HEK293T (cell line): ENCODE results near the gene MTERF4.

Source experiments
- CTCF ChIA-PET: fragments of 350-600 bp; formaldehyde crosslinking; extraction: SDS; loops from one replicate; lab custom pipeline; 2021; ENCODE audit warnings: antibody characterized with exemption, inconsistent platforms; lab: Yijun Ruan, JAX
- POLR2A ChIA-PET: fragments of 350-600 bp; formaldehyde crosslinking; extraction: SDS; loops from one replicate; lab custom pipeline; 2020; ENCODE audit warnings: antibody characterized with exemption, inconsistent platforms; lab: Yijun Ruan, JAX
- DNase-seq: peaks from one replicate; pipeline ENCODE4 v3.0.0; 2012; ENCODE audit warnings: mixed read lengths; ENCODE audit errors: extremely low spot score
- ARNT ChIP-seq: fragments of 450-650 bp; IDR thresholded peaks from 2 replicates; pipeline ENCODE4 v1.6.1; 2017; ENCODE audit warnings: mild to moderate bottlenecking
- BHLHE40 ChIP-seq: fragments of 450-650 bp; IDR thresholded peaks from 2 replicates; pipeline ENCODE4 v1.6.1; 2016; ENCODE audit warnings: mild to moderate bottlenecking, moderate library complexity, borderline replicate concordance
- CTBP1 ChIP-seq: fragments of 450-650 bp; IDR thresholded peaks from 2 replicates; pipeline ENCODE4 v1.6.1; 2016; ENCODE audit warnings: borderline replicate concordance
- ELF4 ChIP-seq: fragments of 450-650 bp; IDR thresholded peaks from 2 replicates; pipeline ENCODE4 v1.6.1; 2017; ENCODE audit warnings: antibody characterized with exemption
- FOXA1 ChIP-seq: fragments of 450-650 bp; IDR thresholded peaks from 2 replicates; pipeline ENCODE4 v1.6.1; 2016; ENCODE audit warnings: mild to moderate bottlenecking
- FOXK2 ChIP-seq: fragments of 450-650 bp; IDR thresholded peaks from 2 replicates; pipeline ENCODE4 v1.6.1; 2016; ENCODE audit warnings: mild to moderate bottlenecking
- FOXM1 ChIP-seq: fragments of 450-650 bp; IDR thresholded peaks from 2 replicates; pipeline ENCODE4 v1.6.1; 2017; ENCODE audit warnings: mild to moderate bottlenecking, borderline replicate concordance
- HDGF ChIP-seq: fragments of 450-650 bp; IDR thresholded peaks from 2 replicates; pipeline ENCODE4 v1.6.1; 2017; ENCODE audit warnings: antibody characterized with exemption, borderline replicate concordance
- L3MBTL2 ChIP-seq: fragments of 450-650 bp; conservative IDR thresholded peaks from 2 replicates; pipeline ENCODE4 v1.6.1; 2016; ENCODE audit warnings: mild to moderate bottlenecking
- LEF1 ChIP-seq: fragments of 450-650 bp; IDR thresholded peaks from 2 replicates; pipeline ENCODE4 v1.6.1; 2017; ENCODE audit warnings: mild to moderate bottlenecking, borderline replicate concordance
- NFRKB ChIP-seq: fragments of 450-650 bp; IDR thresholded peaks from 2 replicates; pipeline ENCODE4 v1.6.1; 2016; ENCODE audit warnings: mild to moderate bottlenecking, moderate library complexity
- PKNOX1 ChIP-seq: fragments of 450-650 bp; IDR thresholded peaks from 2 replicates; pipeline ENCODE4 v1.6.1; 2016
- SP1 ChIP-seq: fragments of 450-650 bp; IDR thresholded peaks from 2 replicates; pipeline ENCODE4 v1.6.1; 2017
- SUZ12 ChIP-seq: fragments of 450-650 bp; IDR thresholded peaks from 2 replicates; pipeline ENCODE4 v1.6.1; 2016; ENCODE audit warnings: mild to moderate bottlenecking
- TARDBP ChIP-seq: fragments of 450-650 bp; IDR thresholded peaks from 2 replicates; pipeline ENCODE4 v1.6.1; 2016
- ZNF384 ChIP-seq: fragments of 450-650 bp; IDR thresholded peaks from 2 replicates; pipeline ENCODE4 v1.6.1; 2016

The MTERF4 gene

GRCh38 chr2:241050624-241051577 is 51.2 kb downstream of the MTERF4 start:
- ChIA-PET POLR2A (no interaction called here), CTCF (no interaction called here)
- TF ChIP-seq L3MBTL2 (no peak), HDGF (no peak), ZNF384 (no peak), ARNT (no peak), CTBP1 (no peak), FOXM1 (no peak), LEF1 (no peak), ELF4 (no peak), TARDBP (no peak), FOXA1 (no peak), NFRKB (no peak), SUZ12 (no peak), BHLHE40 (no peak), SP1 (no peak), PKNOX1 (no peak), FOXK2 (no peak)
- DNase-seq: no peak

GRCh38 chr2:241049739-241050623 is 52.1 kb downstream of the MTERF4 start:
- TF ChIP-seq TARDBP: no peak
- no peak for TF ChIP-seq BHLHE40
- no peak for TF ChIP-seq L3MBTL2
- TF ChIP-seq PKNOX1: no peak
- no peak for TF ChIP-seq FOXA1
- TF ChIP-seq FOXK2: no peak
- no peak for TF ChIP-seq ELF4
- no peak for TF ChIP-seq HDGF
- TF ChIP-seq ARNT: no peak
- no peak for TF ChIP-seq FOXM1
- TF ChIP-seq NFRKB: no peak
- TF ChIP-seq SUZ12: no peak
- no peak for TF ChIP-seq ZNF384
- CTCF ChIA-PET: no interaction called here
- POLR2A ChIA-PET: no interaction called here
- DNase-seq: no peak

DNA sequence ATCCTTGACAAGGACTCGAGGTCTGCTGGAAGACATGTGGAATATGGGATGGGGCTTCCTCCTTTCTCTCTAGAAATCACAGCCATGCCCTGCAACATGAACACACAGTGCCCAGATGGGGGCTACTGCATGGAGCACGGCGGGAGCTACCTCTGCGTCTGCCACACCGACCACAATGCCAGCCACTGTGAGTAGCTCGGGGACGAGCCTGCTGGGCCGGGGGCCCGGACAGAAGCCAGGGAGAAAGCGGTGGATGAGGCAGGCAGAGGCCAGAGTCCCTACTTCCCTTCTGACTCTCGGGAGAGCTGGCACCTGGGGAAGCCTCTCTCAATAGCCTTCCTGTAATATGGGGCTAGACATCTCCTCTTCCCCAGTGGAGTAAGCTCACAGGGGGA is 53.1 kb downstream of the MTERF4 start:
- CTCF ChIA-PET: interaction anchor here (0.7 kb wide), 1 partner anchor 24 kb away, joined by 4 read pairs; no protein-coding TSS in a partner anchor
- no peak for DNase-seq
- POLR2A ChIA-PET: no interaction called here
- no peak for TF ChIP-seq NFRKB
- no peak for TF ChIP-seq L3MBTL2
- no peak for TF ChIP-seq ZNF384
- TF ChIP-seq HDGF: no peak
- no peak for TF ChIP-seq LEF1
- no peak for TF ChIP-seq FOXK2
- TF ChIP-seq FOXM1: no peak
- TF ChIP-seq BHLHE40: no peak
- TF ChIP-seq ELF4: no peak
- no peak for TF ChIP-seq PKNOX1
- no peak for TF ChIP-seq CTBP1

DNA sequence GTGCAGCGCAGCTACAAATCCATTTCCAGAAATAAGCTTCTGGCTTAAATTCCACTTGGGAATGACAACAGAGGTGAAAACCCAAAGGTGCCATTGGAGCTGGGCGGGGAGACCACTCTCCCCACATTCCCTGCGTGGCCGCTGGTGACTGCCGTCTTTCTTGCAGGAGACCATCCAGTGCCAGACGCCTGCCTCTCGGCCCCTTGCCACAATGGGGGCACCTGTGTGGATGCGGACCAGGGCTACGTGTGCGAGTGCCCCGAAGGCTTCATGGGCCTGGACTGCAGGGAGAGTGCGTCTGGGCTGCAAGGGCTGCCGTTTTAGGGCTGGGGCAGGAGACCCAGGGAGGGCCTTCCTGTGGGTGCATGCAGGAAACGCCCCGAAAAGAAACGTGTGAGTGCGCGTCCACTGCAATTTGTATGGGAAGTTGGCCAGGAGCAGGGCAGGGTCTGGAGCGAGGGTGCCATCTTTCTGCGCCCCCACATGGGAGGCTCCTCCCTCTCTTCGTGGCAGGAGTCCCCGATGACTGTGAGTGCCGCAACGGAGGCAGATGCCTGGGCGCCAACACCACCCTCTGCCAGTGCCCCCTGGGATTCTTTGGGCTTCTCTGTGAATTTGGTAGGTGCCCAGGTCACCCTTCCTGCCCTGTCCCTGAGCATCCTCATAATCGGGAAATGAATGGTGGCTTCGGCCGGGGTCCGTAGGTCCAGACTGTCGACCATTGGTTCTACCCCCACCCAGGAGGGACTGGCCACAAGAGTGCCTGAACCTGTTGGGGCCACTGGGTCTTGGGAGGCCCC is 53.7 kb downstream of the MTERF4 start:
- POLR2A ChIA-PET: no interaction called here
- DNase-seq: no peak
- CTCF ChIA-PET: interaction anchor here (0.7 kb wide), 1 partner anchor 25 kb away, joined by 4 read pairs; no protein-coding TSS in a partner anchor
- no peak for TF ChIP-seq FOXK2
- no peak for TF ChIP-seq HDGF
- no peak for TF ChIP-seq NFRKB
- TF ChIP-seq BHLHE40: no peak
- TF ChIP-seq ZNF384: no peak
- no peak for TF ChIP-seq ELF4
- TF ChIP-seq SP1: no peak
- TF ChIP-seq SUZ12: no peak
- TF ChIP-seq FOXA1: no peak
- no peak for TF ChIP-seq TARDBP
- no peak for TF ChIP-seq CTBP1
- TF ChIP-seq ARNT: no peak
- no peak for TF ChIP-seq PKNOX1
- no peak for TF ChIP-seq L3MBTL2
- TF ChIP-seq LEF1: no peak
- TF ChIP-seq FOXM1: no peak
